ENCODE results near the gene TMEM121.
A peak's percentile ranks its signal among the peaks of the same experiment; 100 is the strongest.
"Not testable (repeated sequence)": the region's sequence is repeated elsewhere in the genome, so short reads cannot be mapped to it uniquely, and the experiment has no call there.

Gene TMEM121

GRCh38 chr14:105528586-105529318, 2.4 kb downstream of the TMEM121 start:
- no peak for DNase-seq

GRCh38 chr14:105529319-105529568, 2.9 kb downstream of the TMEM121 start:
- DNase-seq = no peak

GRCh38 chr14:105529569-105530284, 3.3 kb downstream of the TMEM121 start:
- peak; percentile 22 for DNase-seq

DNA sequence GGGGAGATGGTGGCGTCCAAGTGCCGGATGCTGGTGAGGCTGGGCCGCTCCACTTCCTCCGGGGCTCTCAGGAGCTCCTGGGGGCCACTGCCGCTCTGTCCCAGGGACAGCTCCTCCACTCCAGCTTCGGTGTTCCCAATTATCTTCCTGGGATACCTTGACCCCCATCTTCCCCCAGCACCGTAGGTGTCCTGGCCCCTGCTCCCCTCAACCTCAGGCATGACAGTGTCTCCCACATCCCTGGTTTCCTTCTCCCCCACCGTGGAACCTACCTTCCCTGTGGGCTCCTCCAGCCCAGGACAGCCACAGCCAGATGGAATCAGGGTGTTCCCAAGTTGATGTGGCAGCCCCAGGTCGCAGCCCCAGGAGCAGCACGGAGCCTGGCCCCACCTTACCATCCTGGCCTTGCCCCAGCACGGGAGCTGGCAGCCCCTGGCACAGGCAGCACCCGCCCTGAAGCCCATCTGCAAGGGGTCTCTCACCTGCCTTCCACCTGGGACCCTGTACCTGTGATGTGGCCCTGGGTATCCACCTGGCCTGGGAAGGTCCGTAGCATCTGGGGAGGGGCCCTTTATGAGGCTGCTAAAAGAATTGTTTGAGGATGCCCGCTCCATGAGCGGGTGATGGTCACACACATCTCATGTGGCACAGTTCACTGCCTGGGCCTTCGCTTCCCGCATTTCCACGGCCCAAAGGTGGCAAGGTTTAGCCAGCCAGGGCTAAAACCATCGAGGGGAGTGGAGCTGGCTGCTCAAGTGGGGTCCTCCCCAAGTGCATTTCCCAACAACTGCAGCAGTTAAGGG, 4.1 kb downstream of the TMEM121 start:
- no peak for DNase-seq

DNA sequence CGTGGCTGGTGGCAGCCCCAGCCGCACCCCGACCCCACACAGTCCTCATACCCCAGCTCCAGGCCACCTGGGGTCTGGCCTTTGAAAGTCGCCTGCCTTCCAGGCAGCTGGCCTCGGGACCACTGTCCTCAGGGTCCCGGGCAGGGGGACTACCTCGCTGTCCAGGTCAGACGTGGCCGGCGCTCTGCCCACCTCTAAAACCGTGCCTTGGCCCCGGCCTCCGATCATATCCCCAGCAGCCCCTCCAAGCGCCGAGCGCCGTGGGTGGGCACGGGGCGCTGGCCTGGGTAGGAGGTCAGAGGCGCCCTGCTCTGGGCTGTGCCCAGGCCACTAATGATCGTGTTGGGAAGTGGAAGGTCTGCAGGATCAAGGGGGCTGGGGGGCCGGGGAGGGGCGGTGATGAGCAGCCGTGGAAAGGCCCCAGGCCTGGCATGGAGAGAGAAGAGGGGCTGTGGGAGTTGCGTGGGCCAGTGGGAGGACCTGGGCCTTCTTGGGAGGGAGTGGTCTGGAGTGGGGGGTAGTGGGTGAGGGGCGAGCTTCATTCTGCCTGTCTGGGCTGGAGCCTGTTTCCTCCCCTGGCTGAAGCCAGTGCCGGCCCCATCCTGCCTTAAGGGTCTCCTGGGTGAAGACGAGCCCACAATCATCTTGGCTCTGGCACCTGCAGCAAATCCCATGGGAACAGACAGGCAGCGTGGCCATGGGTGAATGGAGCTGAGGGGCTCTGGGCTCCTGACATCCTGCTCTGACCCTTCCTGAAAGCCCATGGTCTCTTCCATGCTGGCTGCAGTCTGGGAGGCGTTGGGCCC, 4.9 kb downstream of the TMEM121 start:
- no peak for DNase-seq

DNA sequence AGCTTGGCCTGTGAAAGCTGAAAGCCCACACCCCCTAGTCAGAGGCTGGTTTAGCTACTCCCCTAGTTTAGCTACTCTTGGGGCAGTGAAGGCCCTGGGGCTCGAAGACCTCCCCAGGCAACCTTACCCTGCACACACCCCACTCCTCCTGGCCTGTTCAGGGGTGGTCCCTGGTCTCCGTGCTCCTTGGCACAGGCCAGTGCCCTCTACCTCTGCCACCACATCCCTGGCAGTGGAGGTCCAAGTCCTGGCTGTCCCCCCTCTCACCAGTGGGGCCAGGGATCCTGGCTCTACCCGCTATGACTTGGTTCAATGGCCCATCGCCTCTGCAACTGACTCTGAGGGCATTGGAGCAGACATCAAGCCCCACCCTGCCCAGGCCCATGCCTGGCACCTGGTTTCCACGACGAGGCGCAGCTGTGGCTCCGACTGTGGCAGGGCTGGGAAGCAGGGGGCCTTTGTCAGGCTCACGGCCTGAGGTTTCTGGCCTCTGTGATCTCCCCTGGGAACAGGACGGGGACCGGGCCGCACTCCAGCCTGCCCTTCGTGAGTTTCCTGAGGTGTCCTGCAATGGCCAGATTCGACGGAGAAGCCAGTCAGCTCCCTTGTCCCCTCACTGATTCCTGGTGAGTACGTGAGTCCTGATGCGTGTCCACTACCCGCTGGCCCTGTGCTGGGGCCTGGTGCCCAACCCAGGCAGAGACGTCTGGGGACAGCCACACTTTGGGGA, 5.7 kb downstream of the TMEM121 start:
- no peak for DNase-seq

DNA sequence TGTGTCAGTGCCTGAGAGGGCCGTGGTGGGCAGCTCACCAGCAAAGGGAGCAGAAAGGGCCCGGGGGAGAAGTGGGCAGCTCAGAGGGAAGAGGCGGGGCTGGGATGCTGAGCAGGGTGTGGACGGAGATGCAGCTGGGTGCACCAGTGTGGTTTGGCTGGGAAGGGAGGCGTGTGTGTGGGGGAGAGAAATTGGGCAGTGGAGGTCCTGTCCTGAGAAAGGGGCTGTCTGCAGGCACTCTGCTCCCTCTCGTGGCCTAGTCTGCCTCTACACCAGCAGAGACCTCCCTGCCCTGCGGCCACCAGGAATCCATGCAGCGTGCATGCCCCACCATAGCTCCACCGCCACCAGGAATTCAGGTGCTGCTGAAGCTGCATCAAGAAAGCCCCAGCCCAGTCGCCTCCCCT, 6.4 kb downstream of the TMEM121 start:
- DNase-seq = peak; percentile 46

DNA sequence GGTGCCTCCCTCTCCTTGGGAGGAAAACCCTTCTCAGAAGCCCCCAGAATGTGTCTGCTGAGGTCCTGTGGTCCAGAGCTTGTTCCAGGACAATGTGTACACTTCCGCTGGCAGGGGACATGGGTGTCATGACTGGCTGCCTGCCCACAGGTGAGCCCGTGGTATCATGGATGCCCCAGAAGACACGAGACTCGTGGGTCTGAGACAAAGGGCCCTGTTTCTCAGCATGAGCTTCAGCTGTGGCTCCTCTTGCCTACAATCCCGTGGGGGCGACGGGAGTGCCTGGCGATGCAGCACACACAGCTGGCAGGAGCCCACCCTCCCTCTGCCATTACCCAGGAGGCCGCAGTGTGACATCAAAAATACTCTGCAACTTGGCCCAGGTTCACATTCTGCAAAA, 7.0 kb downstream of the TMEM121 start:
- DNase-seq = no peak

DNA sequence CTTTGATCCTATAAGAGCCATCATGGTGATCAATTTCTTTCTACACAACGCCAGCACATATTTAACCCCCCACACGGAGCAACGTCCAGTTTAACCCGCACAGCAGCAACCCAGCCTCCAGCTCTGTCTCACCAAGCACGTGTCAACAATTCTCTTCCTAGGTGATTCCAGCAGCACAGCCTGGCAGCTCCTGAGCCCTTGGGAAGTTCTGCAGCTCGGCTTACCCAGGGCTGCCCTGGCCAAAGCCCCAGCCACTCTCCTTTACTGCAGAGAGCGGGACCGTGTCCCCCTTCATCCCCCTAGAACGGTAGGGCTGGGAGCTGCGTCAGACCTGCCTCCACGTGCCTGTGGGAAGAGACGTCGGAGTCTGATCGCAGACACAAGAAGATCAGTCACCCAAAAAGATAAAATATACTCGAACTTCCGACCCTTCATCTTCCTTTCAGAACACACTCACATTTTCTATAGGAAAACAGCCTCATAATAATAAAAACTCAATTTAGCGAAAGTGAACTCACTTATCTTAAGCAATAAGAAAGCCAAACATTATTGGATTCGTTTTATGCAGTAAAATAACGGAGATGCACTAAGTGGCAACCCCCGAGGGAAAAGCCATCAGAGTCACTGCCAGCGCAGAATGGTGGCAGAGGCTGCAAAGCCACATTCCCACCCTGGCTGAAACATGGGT, 7.6 kb downstream of the TMEM121 start:
- DNase-seq = no peak

- no peak for DNase-seq
Measured at GRCh38 chr14:105534586-105534985, 8.2 kb downstream of the TMEM121 start.

GRCh38 chr14:105536051-105536450, 9.7 kb downstream of the TMEM121 start:
- DNase-seq = no peak

DNA sequence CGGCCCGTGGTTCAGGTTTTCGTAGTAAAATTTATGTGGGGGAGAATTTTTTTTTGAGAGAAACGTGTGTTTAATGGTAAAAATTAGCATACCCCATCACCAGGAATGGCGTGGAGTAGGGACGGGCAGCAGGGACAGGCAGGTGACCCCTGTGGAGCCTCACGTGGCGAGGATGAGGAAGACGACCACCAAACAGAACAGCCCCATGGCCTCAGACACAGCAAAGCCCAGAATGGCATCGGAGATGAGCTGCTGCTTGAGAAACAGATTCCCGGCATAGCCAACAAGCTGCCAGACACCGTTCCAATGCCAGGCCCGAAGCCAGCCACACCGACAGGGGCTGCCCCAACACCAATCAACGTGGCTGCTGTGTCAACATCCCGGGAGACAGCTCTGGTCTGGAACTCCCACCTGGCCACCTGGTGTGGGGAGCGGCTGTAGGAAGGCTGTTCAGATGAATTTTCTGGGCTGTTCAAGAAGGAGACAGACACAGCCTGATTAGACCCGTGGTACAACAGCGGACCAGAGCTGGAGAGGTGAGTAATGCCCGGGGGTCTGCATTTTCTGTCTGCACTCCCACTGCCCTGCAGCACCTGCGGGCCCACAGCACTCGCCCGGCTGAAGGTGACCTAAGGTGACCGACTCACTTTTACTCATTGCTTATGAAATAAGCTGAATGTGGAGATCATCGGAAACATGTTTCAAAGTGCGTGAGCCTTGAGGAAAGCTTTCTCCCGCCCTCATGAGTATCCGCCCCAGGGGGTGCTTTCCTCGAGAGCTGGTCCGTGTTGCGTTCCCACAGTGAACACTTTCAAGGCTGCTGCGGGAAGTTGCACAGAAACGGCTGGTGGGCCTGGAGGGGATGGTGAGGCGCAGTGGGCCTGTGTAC, 10.6 kb downstream of the TMEM121 start:
- no peak for DNase-seq

DNA sequence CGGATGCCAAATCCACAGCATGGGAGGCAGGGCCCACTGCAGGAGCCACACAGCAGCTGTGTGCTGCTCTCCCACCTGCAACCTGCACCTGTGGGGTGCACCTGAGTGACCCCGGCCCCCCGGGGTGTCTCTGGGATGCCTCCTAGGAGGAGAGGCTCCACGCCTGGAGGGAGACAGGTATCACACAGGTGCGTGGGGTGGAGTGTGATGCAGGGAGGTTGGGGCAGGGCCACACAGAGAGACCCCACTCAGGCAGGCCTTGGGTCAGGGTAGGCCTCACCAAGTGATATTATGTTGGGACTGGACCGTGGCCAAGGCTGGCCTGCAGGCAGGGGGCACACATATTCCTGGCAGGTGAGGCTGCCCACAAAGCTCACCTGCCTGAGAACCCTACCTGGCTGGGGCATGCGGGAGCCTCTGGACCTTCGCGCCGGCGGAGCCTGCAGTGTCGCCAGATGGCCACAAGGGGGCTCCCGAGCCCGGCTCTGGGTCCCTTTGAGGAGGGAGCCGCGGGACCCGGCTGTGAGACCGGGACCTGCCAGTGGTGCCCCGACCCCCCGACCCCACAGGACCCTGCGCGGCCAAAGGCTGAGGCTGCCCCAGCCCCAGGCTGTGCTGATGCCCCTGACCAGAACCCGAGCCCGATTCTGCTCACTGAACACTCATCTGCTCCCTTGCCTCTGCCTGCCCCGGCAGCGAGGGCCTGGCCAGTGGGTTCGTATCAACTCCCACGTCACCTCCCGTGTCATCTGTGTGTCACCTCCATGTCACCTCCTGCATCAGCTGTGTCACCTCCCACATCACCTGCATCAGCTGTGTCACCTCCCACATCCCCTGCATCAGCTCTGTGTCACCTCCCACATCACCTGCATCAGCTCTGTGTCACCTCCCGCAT, 11.4 kb downstream of the TMEM121 start:
- DNase-seq = peak; percentile 48

DNA sequence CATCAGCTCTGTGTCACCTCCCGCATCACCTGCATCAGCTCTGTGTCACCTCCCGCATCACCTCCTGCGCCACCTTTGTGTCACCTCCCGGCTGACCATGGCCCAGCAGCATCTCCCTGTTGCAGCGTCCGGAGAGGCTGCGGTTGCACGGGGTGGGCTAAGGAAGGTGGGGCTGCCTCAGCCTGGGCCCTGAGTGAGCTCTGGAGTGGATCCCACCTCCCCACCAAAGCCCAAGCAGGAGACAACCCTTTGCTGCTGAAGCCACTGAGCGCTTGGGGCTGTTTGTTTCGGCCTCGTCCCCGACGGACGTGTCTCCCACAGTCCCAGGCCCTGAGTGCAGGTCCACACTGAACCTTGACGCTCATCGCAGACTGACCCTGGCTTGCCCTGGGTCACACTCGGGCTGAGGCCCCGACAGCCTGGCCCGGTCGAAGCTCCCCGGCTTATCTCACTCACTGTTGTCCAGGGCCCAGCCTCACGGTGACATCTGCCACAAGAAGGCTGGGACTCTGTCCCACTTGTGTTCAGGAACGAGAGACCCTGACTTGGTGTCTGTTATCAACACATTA, 12.2 kb downstream of the TMEM121 start:
- DNase-seq = no peak

DNA sequence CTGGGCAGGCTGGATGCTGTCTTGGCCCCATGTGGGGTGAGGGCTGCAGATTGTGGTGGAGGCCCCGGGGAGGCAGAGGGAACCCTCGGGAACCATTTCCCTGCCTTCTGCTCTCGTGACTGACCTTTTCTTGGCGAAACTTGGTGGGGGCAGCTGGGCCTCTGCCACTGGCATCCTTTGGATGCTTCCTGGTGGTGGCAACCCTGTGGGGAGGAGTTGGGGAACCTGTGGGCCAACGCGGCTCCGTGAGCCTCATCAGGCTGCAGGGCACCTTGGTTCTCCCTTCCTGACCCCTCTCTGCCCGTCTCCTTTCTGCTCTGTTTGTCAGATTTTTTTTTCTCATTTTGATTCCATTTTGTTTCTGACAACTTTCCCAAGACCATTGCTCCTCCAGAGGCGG, 14.4 kb downstream of the TMEM121 start:
- no peak for DNase-seq

DNA sequence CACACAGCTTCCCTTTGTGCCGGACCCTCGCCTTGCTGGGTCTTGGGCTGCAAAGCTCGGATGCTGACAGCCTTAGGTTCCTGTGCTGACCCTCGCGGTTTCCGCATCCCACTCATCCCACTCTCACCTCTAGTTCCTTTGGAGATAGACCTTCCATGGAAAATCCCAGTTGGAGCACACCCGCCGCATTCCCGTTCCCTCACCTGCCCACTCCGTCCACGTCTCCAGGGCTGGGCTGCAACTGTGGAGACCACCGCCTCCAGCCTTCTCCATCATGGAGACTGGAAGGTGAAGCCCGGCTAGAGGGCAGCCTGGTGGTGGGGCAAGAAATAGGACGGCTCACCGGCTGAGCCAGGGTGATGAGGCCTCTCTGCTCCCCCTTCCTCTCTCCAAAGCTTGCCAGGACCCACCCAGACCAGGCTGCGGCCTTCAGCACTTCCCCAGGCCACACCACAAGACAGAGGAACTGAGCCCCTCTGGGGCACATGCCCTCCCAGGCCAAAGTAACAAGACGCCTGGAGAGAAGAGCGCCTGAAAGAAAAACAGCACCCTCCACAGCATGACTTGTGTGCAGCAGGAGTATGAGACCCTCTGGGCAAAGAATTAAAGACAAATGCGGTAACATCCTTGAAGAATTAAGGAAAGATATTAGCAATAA, 15.0 kb downstream of the TMEM121 start:
- no peak for DNase-seq

GRCh38 chr14:105545676-105546075, 19.3 kb downstream of the TMEM121 start:
- DNase-seq = not testable (repeated sequence)

DNA sequence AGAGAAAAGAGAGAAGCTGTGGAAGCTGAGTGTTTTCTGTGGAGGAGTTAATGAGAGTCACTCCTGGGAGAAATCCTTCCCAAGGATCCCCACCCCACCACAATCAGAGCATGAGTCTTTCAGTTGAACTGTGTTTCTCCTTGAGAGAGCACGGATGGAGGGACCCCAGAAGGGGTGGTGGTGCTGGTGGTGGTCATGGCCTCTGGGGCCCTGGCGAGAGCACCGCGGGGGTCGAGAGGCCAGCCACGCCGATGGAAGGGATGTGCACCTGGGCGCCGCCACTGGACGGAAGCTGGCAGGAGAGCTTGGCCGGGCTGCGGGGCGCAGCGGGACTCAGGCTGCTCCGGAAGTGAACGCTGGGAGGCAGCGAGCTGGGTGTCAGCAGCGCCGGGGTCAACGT, 20.0 kb downstream of the TMEM121 start:
- DNase-seq = not testable (repeated sequence)

DNA sequence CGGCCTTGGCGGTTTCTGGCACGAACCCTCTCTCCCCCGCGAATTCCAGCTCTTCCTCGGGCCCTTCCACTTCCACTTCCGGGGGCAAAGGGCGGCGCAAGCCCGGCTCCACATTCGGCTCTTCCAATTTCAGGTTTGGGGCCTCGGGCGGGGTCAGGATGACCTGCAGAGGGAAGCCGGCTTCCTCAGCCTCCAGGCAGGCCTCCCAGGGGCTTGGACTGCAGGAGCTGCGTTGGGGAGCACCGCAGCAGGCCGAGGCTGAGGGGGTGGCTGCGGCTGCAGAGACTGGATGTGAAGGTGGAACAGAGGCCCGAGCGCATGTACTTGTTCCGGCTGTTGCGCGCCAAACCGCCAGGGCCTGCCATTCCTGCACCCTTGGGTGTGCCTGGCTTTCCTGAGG, 20.7 kb downstream of the TMEM121 start:
- DNase-seq = not testable (repeated sequence)
